K562 (cell line): Measurements from ENCODE around the gene NPB. TPM values are rescaled to one million over a fixed set of nuclear protein-coding genes. Genes with fewer than 3 reads are reported as not detected.
A peak's percentile ranks its signal among the peaks of the same experiment; 100 is the strongest.

ENCODE experiments used
- ETV5 ChIP-seq: sonication (generic); formaldehyde crosslinking; IDR thresholded peaks from 2 replicates; pipeline ENCODE4 v1.4.0; 2020; ENCODE audit warnings: low read depth, mild to moderate bottlenecking, missing genetic modification reagents
- HNRNPUL1 ChIP-seq: fragments of 200-400 bp; formaldehyde crosslinking; IDR thresholded peaks from 2 replicates; pipeline ENCODE4 v1.6.1; 2017; ENCODE audit warnings: low read length
- KDM2B ChIP-seq: fragments of 250-450 bp; sonication (Bioruptor Pico); IDR thresholded peaks from 2 replicates; pipeline ENCODE4 v1.8.0; 2021; ENCODE audit warnings: mild to moderate bottlenecking, moderate library complexity
- XRCC4 ChIP-seq: IDR thresholded peaks from one replicate; pipeline ENCODE4 v1.6.1; 2011; ENCODE audit not compliant: insufficient read depth, insufficient read length; ENCODE audit errors: extremely low read depth
- polyA plus RNA-seq, 8 experiments: library from polyadenylated mRNA; depleted of rRNA in 4 of 8; stranded (reverse) in 5 of 8; unstranded in 3 of 8; fragments of >200 nt; fragmentation: Nextera tagmentation in 2 of 8; fragmentation: Illumina TruSeq in 1 of 8; extraction: Ambion mirVana in 2 of 8; extraction: Trizol in 1 of 8; gene quantifications; 2 replicates each; pipeline versions ENCODE4 v1.2.1 to v1.2.3, GENCODE V29; 2011 to 2014; ENCODE audit warnings: inconsistent platforms in 1 of 8, missing spikeins in 1 of 8
- total RNA-seq, 7 experiments: library from RNA; depleted of rRNA in 6 of 7; stranded (reverse); fragments of >200 nt in 6 of 7; fragmentation: Illumina TruSeq in 2 of 7; extraction: Trizol in 2 of 7; gene quantifications; 2 replicates each; pipeline versions ENCODE4 v1.2.1 to v1.2.3, GENCODE V29; 2011 to 2021; ENCODE audit warnings: low replicate concordance in 1 of 7
- TF ChIP-seq, protein P1 (sequence below), 2 experiments: fragments of 450-650 bp; formaldehyde crosslinking in 1 of 2; IDR thresholded peaks; 2 replicates each; pipeline versions ENCODE4 v1.4.0 to v1.6.1; 2014 to 2020; ENCODE audit warnings: mild to moderate bottlenecking in 2 of 2, borderline replicate concordance in 1 of 2, low read depth in 1 of 2
- TF ChIP-seq, protein P2 (sequence below), 2 experiments: fragments of 450-650 bp in 1 of 2; sonication (generic) in 1 of 2; formaldehyde crosslinking in 1 of 2; IDR thresholded peaks in 1 of 2; conservative IDR thresholded peaks in 1 of 2; 2 replicates each; pipeline versions ENCODE4 v1.6.1 to v1.8.1; 2016 to 2023; ENCODE audit warnings: mild to moderate bottlenecking in 2 of 2, moderate library complexity in 2 of 2, inconsistent platforms in 1 of 2, missing genetic modification reagents in 1 of 2
- TF ChIP-seq, protein P3 (sequence below): fragments of 250-450 bp; sonication (Bioruptor Pico); IDR thresholded peaks from 2 replicates; pipeline ENCODE4 v1.8.0; 2022; ENCODE audit warnings: inconsistent platforms
- TF ChIP-seq, protein P4 (sequence below): fragments of 150-350 bp; IDR thresholded peaks from 2 replicates; pipeline ENCODE4 v1.6.1; 2014; ENCODE audit warnings: low read depth, mild to moderate bottlenecking, low read length, borderline replicate concordance

Gene NPB
- total and polyA plus RNA-seq, 9 of the 15 experiments (the other 6 are each of a cell fraction or from before 2014, with no cell fraction given), result 0.03 to 0.61 (median 0.14) TPM; not detected in 2

DNA sequence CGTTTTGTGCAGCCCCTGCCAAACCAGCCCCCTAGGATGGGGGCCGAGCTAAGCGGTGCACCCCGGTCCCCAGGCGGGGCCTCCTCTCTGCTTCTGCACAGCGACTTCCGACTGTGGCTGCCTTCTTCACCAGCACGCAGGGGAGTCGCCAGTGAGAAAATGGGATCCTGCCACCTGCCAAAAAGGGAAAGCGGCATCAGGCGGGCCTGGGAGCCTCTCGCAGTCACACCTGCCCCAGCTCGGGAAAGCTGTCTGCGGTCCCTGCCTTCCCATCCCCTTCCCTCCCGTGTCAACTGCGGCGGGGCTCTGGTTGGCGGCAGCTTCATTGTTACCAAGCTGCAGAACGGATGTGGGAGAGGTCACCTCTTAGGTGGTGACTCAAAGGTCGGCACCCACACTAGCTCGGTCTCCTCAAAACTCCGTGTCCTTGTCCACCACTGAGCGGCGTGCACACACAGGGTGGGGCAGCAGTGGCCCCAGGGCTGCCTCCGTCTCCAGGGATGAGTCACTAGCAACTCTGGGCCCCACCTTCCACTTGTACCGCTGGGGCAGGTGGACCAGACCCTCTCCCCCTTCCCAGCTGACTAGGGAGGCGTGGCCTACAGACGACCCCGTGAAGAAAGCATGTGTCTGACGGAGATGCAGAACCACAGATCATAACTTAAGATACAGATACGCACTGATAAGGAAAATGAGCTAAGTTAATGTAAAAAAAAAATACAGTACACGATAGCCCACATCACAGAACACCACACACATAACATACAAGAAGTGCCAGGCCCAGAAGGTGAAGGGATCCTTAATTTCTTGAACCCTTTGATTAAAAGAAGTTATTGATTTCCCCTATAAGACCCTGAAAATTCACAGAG lies 10.6 kb downstream of the NPB start (continued):
- TF ChIP-seq, protein P1, sequence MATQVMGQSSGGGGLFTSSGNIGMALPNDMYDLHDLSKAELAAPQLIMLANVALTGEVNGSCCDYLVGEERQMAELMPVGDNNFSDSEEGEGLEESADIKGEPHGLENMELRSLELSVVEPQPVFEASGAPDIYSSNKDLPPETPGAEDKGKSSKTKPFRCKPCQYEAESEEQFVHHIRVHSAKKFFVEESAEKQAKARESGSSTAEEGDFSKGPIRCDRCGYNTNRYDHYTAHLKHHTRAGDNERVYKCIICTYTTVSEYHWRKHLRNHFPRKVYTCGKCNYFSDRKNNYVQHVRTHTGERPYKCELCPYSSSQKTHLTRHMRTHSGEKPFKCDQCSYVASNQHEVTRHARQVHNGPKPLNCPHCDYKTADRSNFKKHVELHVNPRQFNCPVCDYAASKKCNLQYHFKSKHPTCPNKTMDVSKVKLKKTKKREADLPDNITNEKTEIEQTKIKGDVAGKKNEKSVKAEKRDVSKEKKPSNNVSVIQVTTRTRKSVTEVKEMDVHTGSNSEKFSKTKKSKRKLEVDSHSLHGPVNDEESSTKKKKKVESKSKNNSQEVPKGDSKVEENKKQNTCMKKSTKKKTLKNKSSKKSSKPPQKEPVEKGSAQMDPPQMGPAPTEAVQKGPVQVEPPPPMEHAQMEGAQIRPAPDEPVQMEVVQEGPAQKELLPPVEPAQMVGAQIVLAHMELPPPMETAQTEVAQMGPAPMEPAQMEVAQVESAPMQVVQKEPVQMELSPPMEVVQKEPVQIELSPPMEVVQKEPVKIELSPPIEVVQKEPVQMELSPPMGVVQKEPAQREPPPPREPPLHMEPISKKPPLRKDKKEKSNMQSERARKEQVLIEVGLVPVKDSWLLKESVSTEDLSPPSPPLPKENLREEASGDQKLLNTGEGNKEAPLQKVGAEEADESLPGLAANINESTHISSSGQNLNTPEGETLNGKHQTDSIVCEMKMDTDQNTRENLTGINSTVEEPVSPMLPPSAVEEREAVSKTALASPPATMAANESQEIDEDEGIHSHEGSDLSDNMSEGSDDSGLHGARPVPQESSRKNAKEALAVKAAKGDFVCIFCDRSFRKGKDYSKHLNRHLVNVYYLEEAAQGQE (IDR thresholded peaks at IDR 0.05; ENCODE audit: borderline replicate concordance), result peak; percentile 57; the same call in 1 of the 2 replicates
- TF ChIP-seq, protein P1 (CRISPR knock-in tag; IDR thresholded peaks at IDR 0.05; ENCODE audit: low read depth), result no peak
- TF ChIP-seq, protein P2, sequence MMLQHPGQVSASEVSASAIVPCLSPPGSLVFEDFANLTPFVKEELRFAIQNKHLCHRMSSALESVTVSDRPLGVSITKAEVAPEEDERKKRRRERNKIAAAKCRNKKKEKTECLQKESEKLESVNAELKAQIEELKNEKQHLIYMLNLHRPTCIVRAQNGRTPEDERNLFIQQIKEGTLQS (IDR thresholded peaks at IDR 0.05), result peak; percentile 93
- TF ChIP-seq, protein P2 (CRISPR knock-in tag; conservative IDR thresholded peaks at IDR 0.05), result peak; percentile 78; the same call in 1 of the 2 replicates
- TF ChIP-seq XRCC4 (no peak), ETV5 (peak; percentile 93), KDM2B (CRISPR knock-in tag) (no peak), HNRNPUL1 (no peak)
- TF ChIP-seq, protein P3, sequence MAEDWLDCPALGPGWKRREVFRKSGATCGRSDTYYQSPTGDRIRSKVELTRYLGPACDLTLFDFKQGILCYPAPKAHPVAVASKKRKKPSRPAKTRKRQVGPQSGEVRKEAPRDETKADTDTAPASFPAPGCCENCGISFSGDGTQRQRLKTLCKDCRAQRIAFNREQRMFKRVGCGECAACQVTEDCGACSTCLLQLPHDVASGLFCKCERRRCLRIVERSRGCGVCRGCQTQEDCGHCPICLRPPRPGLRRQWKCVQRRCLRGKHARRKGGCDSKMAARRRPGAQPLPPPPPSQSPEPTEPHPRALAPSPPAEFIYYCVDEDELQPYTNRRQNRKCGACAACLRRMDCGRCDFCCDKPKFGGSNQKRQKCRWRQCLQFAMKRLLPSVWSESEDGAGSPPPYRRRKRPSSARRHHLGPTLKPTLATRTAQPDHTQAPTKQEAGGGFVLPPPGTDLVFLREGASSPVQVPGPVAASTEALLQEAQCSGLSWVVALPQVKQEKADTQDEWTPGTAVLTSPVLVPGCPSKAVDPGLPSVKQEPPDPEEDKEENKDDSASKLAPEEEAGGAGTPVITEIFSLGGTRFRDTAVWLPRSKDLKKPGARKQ (CRISPR knock-in tag), result peak; percentile 44; the same call in 1 of the 2 replicates
- TF ChIP-seq, protein P4, sequence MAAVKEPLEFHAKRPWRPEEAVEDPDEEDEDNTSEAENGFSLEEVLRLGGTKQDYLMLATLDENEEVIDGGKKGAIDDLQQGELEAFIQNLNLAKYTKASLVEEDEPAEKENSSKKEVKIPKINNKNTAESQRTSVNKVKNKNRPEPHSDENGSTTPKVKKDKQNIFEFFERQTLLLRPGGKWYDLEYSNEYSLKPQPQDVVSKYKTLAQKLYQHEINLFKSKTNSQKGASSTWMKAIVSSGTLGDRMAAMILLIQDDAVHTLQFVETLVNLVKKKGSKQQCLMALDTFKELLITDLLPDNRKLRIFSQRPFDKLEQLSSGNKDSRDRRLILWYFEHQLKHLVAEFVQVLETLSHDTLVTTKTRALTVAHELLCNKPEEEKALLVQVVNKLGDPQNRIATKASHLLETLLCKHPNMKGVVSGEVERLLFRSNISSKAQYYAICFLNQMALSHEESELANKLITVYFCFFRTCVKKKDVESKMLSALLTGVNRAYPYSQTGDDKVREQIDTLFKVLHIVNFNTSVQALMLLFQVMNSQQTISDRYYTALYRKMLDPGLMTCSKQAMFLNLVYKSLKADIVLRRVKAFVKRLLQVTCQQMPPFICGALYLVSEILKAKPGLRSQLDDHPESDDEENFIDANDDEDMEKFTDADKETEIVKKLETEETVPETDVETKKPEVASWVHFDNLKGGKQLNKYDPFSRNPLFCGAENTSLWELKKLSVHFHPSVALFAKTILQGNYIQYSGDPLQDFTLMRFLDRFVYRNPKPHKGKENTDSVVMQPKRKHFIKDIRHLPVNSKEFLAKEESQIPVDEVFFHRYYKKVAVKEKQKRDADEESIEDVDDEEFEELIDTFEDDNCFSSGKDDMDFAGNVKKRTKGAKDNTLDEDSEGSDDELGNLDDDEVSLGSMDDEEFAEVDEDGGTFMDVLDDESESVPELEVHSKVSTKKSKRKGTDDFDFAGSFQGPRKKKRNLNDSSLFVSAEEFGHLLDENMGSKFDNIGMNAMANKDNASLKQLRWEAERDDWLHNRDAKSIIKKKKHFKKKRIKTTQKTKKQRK, result no peak
